ENCODE results near the gene KDM1A. TPM values are rescaled to one million over a fixed set of nuclear protein-coding genes. Genes with fewer than 3 reads are reported as not detected.

The KDM1A gene
- 63.7 and 72.3 TPM in 2 replicates for total RNA-seq

GRCh38 chr1:23019094-23019862 is at the start of gene KDM1A:
KDM1A (plus strand) TSS chr1:23019468; CDS start chr1:23019597, 129 bp downstream.

GRCh38 chr1:22972760-22973159 is 46.5 kb upstream of the KDM1A start, which contains the start of gene LACTBL1:
LACTBL1 (minus strand) TSS chr1:22972866; CDS start chr1:22972316, 550 bp downstream.

Other genes with a start within 250 kb of the KDM1A start
- not detected in 2 replicates for gene LACTBL1, start 46.6 kb upstream of the KDM1A start, total RNA-seq
- not detected in 2 replicates for gene TEX46, start 3.6 kb upstream of the KDM1A start, total RNA-seq
- 27.1 and 34.7 TPM in 2 replicates for gene LUZP1, start 149.4 kb downstream of the KDM1A start, total RNA-seq
- not detected in 2 replicates for gene HTR1D, start 198.0 kb downstream of the KDM1A start, total RNA-seq

Data from aortic smooth muscle cell (primary cell).